ENCODE results near the gene FBXO47. TPM values are rescaled to one million over a fixed set of nuclear protein-coding genes. Genes with fewer than 3 reads are reported as not detected.

Gene FBXO47
- polyA plus RNA-seq (ENCODE audit: insufficient read depth in 1 of 5, insufficient read length in 5 of 5, low replicate concordance in 1 of 5): not detected
- long read RNA-seq, donor 1: 0 reads
- long read RNA-seq, donor 2: 0 reads
- long read RNA-seq, donor 3: 0 reads
- long read RNA-seq, donor 4: 0 reads
- long read RNA-seq, donor 5: 0 reads
- long read RNA-seq, donor 6: 0 reads
- long read RNA-seq, donor 7: 0 reads
- long read RNA-seq, donor 8: 0 reads

- DNase-seq: peak; percentile 65 to 73
Measured at GRCh38 chr17:38967290-38967738, at the start of gene FBXO47. Gene FBXO47, minus strand, starts transcription at chr17:38967403. Its CDS starts 4,378 bp downstream, at chr17:38963025.

GRCh38 chr17:39016193-39017153, 49.3 kb upstream of the FBXO47 start:
- no peak for DNase-seq

GRCh38 chr17:39015546-39015935, 48.3 kb upstream of the FBXO47 start:
- DNase-seq: no peak

- no peak for DNase-seq
Measured at GRCh38 chr17:39014795-39015545, 47.8 kb upstream of the FBXO47 start.

GRCh38 chr17:39014044-39014794, 47.0 kb upstream of the FBXO47 start:
- no peak for DNase-seq

GRCh38 chr17:39012725-39013124, 45.5 kb upstream of the FBXO47 start:
- DNase-seq: no peak

GRCh38 chr17:39011907-39012468, 44.8 kb upstream of the FBXO47 start:
- no peak for DNase-seq

- DNase-seq: no peak
Measured at GRCh38 chr17:39009581-39010001, 42.4 kb upstream of the FBXO47 start.

- DNase-seq: no peak
Measured at GRCh38 chr17:39008633-39009032, 41.4 kb upstream of the FBXO47 start.

GRCh38 chr17:39002991-39003715, 36.0 kb upstream of the FBXO47 start:
- no peak for DNase-seq

GRCh38 chr17:39001703-39002637, 34.8 kb upstream of the FBXO47 start:
- DNase-seq: no peak

GRCh38 chr17:39000021-39000601, 32.9 kb upstream of the FBXO47 start:
- DNase-seq: no peak

- no peak for DNase-seq
Measured at GRCh38 chr17:38996660-38997337, 29.6 kb upstream of the FBXO47 start.

GRCh38 chr17:38994026-38994425, 26.8 kb upstream of the FBXO47 start:
- DNase-seq: no peak

- DNase-seq: no peak
Measured at GRCh38 chr17:38984666-38985065, 17.5 kb upstream of the FBXO47 start.

GRCh38 chr17:38982858-38983746, 15.9 kb upstream of the FBXO47 start:
- DNase-seq: peak; percentile 47 to 58

- no peak for DNase-seq
Measured at GRCh38 chr17:38981636-38982035, 14.4 kb upstream of the FBXO47 start.
